ENCODE measurements around the gene MYO5A. TPM values are rescaled to one million over a fixed set of nuclear protein-coding genes. Genes with fewer than 3 reads are reported as not detected.
A peak's percentile ranks its signal among the peaks of the same experiment; 100 is the strongest.

Gene MYO5A
- total and polyA plus RNA-seq, 3 donors from 2014 or later: 11.7 to 35.5 (median 24.3) TPM

- Histone ChIP-seq H3K27me3 (no peaks in the 10 kb centered on the region), H3K27ac (no peak overlapping the region), H3K4me3 (no peak overlapping the region), H3K36me3 (ENCODE audit: low read depth, missing control alignments) (no peaks in the 10 kb centered on the region), H3K4me1 (no peaks in the 10 kb centered on the region), H3K9me3 (no peaks in the 10 kb centered on the region)
- no peak for DNase-seq
- intact Hi-C loops (cut with DNase I; ENCODE audit: low total_unique reads): no loop called here
- 78 to 82% methylated on average over 3 of the region's 3 CpGs for WGBS, 2 donors
- TF ChIP-seq, protein P1, sequence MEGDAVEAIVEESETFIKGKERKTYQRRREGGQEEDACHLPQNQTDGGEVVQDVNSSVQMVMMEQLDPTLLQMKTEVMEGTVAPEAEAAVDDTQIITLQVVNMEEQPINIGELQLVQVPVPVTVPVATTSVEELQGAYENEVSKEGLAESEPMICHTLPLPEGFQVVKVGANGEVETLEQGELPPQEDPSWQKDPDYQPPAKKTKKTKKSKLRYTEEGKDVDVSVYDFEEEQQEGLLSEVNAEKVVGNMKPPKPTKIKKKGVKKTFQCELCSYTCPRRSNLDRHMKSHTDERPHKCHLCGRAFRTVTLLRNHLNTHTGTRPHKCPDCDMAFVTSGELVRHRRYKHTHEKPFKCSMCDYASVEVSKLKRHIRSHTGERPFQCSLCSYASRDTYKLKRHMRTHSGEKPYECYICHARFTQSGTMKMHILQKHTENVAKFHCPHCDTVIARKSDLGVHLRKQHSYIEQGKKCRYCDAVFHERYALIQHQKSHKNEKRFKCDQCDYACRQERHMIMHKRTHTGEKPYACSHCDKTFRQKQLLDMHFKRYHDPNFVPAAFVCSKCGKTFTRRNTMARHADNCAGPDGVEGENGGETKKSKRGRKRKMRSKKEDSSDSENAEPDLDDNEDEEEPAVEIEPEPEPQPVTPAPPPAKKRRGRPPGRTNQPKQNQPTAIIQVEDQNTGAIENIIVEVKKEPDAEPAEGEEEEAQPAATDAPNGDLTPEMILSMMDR (IDR thresholded peaks at IDR 0.05): no peak
- TF ChIP-seq POLR2A (IDR thresholded peaks at IDR 0.05): no peak
These were observed 11.8 kb upstream of the MYO5A start for GRCh38 chr15:52540374-52541012.

DNA sequence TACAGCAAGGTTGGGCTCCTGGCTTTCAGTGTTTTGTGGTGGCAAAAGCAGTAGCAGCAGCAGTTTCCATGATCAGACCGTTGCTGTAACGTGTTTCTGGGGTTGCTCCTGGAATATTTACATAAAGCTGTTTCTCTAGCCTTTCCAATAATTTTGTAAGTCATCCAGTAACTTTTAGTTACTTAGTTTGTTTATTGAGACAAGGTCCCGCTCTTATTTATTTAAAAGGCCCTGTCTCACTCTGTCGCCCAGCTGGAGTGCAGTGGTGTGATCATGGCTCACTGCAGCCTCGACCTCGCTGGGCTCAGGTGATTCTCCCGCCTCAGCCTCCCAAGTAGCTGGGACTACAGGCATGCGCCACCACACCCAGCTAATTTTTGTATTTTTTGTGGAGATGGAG lies 8.8 kb upstream of the MYO5A start:
- WGBS, 2 donors: 84 to 88% methylated on average over 8 of the region's 8 CpGs
- Histone ChIP-seq H3K4me3 (no peak overlapping the region), H3K27ac (no peak overlapping the region), H3K9me3 (no peaks in the 10 kb centered on the region), H3K27me3 (no peaks in the 10 kb centered on the region), H3K36me3 (ENCODE audit: low read depth, missing control alignments) (no peaks in the 10 kb centered on the region), H3K4me1 (no peaks in the 10 kb centered on the region)
- no peak for DNase-seq
- TF ChIP-seq, protein P1 (IDR thresholded peaks at IDR 0.05): no peak
- TF ChIP-seq POLR2A (IDR thresholded peaks at IDR 0.05): no peak
- intact Hi-C loops (cut with DNase I; ENCODE audit: low total_unique reads): no loop called here

DNA sequence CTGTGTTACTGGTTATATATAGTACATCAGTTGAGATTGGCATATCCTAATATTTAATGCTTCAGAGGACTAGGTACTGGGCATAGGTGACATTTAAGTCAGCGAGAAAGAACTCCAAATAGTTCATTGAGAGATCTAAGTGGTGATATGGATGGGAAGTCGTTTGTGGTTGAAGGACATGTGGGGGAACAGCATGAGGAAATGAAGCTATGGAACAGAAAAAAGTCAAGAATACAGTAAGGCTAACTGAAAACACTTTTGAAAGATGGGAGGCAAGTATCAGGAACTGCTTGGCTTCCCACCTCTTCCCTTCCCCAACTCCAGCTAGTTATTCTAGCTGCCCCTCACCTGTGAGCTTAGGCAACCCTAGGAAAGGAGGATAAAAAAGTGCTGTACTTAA lies 3.7 kb upstream of the MYO5A start:
- Histone ChIP-seq H3K4me1 (peaks cover 4% of the 10 kb centered on the region), H3K4me3 (no peak overlapping the region), H3K36me3 (ENCODE audit: low read depth, missing control alignments) (no peaks in the 10 kb centered on the region), H3K9me3 (no peaks in the 10 kb centered on the region), H3K27ac (no peak overlapping the region), H3K27me3 (no peaks in the 10 kb centered on the region)
- intact Hi-C loops (cut with DNase I; ENCODE audit: low total_unique reads): no loop called here
- no peak for TF ChIP-seq POLR2A (IDR thresholded peaks at IDR 0.05)
- DNase-seq: no peak
- 77 to 84% methylated on average over 2 of the region's 2 CpGs for WGBS, 2 donors

DNA sequence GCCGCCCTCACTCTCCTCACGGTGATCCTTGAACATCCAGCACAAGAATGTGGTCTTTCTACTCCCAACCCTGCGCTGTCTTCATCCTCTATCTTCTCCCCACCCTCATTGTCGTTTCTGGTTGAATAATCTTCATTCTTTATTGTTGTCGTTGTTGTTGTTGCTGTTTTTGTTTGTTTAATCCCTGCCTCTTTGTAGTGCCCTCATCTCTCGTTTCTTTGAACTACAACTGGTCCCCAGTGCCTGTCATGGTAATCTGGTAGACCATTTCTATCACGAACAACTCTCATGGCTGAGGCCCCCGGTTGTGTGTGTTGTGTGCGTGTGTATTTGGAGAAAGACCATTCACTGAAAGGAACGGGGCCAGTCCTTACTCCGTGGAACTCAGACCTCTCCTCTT lies 1.3 kb upstream of the MYO5A start:
- no peaks in the 10 kb centered on the region for H3K9me3 ChIP-seq
- H3K36me3 ChIP-seq (ENCODE audit: low read depth, missing control alignments): no peaks in the 10 kb centered on the region
- H3K27ac ChIP-seq: no peak overlapping the region
- DNase-seq: no peak
- intact Hi-C loops (cut with DNase I; ENCODE audit: low total_unique reads): no loop called here
- WGBS, 2 donors: 24 to 27% methylated on average over 11 of the region's 11 CpGs
- H3K4me1 ChIP-seq: peaks cover 4% of the 10 kb centered on the region
- H3K27me3 ChIP-seq: no peaks in the 10 kb centered on the region
- H3K4me3 ChIP-seq: peak overlapping the region; percentile 77 to 78
- TF ChIP-seq POLR2A (IDR thresholded peaks at IDR 0.05): no peak
- TF ChIP-seq, protein P1 (IDR thresholded peaks at IDR 0.05): no peak

DNA sequence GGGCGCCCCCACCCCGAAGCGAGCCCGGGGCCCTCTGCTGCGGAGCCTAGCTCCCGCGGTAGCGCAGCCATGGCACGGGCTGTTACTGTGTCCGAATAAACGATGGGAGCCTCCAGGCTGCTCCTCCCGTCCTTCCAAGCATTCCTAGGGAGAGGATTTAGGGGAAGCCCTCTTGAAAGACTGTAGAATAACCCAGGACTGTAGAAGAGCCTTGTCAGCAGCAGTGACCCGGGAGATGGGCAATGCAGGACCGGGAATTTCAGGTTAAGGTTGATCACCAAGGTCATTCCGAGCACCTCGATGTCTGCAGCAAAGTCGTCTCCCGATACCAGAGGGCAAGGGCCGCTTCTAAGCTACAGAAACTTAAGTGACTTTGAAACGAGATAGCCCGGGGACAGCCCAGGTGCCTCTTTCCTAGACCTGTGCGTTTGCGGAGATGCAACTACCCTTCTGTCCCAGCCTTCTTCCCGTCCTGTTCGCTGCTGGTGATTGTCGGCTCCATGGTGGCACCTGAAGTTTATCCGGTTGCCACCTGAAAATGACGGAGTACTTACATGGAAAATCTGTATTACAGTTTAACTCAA lies 753 bp upstream of the MYO5A start:
- Histone ChIP-seq H3K9me3 (no peaks in the 10 kb centered on the region), H3K4me1 (peaks cover 4% of the 10 kb centered on the region), H3K27me3 (no peaks in the 10 kb centered on the region), H3K4me3 (peak overlapping the region; percentile 77 to 78), H3K27ac (peak overlapping the region; percentile 31 to 81), H3K36me3 (ENCODE audit: low read depth, missing control alignments) (no peaks in the 10 kb centered on the region)
- DNase-seq: peak; percentile 34
- intact Hi-C loops (cut with DNase I; ENCODE audit: low total_unique reads): no loop called here
- 0 to 2% methylated on average over 13 to 28 of the region's 28 CpGs for WGBS, 2 donors
- TF ChIP-seq, protein P1 (IDR thresholded peaks at IDR 0.05): no peak
- no peak for TF ChIP-seq POLR2A (IDR thresholded peaks at IDR 0.05)
